Peyer's patch (tissue), 4 donors: ENCODE data around the gene PHACTR3.

Source experiments
- CTCF ChIP-seq, 6 experiments: fragments of 450-650 bp in 4 of 6; fragments of 200-600 bp in 2 of 6; sonication (generic) in 1 of 6; IDR thresholded peaks; one replicate each; pipeline ENCODE4 v1.5.1; 2017 to 2019; ENCODE audit warnings: antibody characterized with exemption in 6 of 6, mild to moderate bottlenecking in 3 of 6, moderate library complexity in 1 of 6
- POLR2A ChIP-seq, 2 donors: fragments of 450-650 bp; IDR thresholded peaks; one replicate each; pipeline ENCODE4 v1.5.1; 2017; ENCODE audit warnings: antibody characterized with exemption in 2 of 2, mild to moderate bottlenecking in 2 of 2, moderate library complexity in 2 of 2

- TF ChIP-seq POLR2A (IDR thresholded peaks at IDR 0.05) = no peak
- no peak for TF ChIP-seq CTCF (IDR thresholded peaks at IDR 0.05)
Observed at GRCh38 chr20:59848182-59848581, 243.8 kb downstream of the PHACTR3 start.
